H9 (cell line): ENCODE data around the gene TMTC1. TPM values are rescaled to one million over a fixed set of nuclear protein-coding genes. Genes with fewer than 3 reads are reported as not detected.

ENCODE experiments used
- DNase-seq: peaks from one replicate; pipeline ENCODE4 v3.0.0-alpha.2; 2017
- H2AFZ ChIP-seq: one replicate; pipeline ENCODE4 v1.6.1; 2013; ENCODE audit warnings: mild to moderate bottlenecking, low read length, control low read depth, moderate library complexity
- H2AK5ac ChIP-seq: 2 replicates; pipeline ENCODE4 v1.6.1; 2013; ENCODE audit warnings: low read length, control low read depth, mixed read lengths; ENCODE audit not compliant: insufficient read length
- H2BK120ac ChIP-seq: one replicate; pipeline ENCODE4 v1.6.1; 2013; ENCODE audit warnings: low read depth, mild to moderate bottlenecking, low read length, control low read depth, inconsistent platforms; ENCODE audit not compliant: poor library complexity, severe bottlenecking
- H2BK12ac ChIP-seq: 2 replicates; pipeline ENCODE4 v1.6.1; 2013; ENCODE audit warnings: low read length, control low read depth, mixed read lengths, low read depth; ENCODE audit not compliant: insufficient read length
- H2BK15ac ChIP-seq: 2 replicates; pipeline ENCODE4 v1.6.1; 2013; ENCODE audit warnings: low read depth, low read length, control low read depth
- H2BK20ac ChIP-seq: one replicate; pipeline ENCODE4 v1.6.1; 2013; ENCODE audit warnings: low read depth, mild to moderate bottlenecking, low read length, control low read depth, inconsistent platforms; ENCODE audit not compliant: poor library complexity, severe bottlenecking
- H2BK5ac ChIP-seq: 2 replicates; pipeline ENCODE4 v1.6.1; 2013; ENCODE audit warnings: low read length, control low read depth, mixed read lengths; ENCODE audit not compliant: insufficient read length
- H3K14ac ChIP-seq: 2 replicates; pipeline ENCODE4 v1.6.1; 2013; ENCODE audit warnings: low read length, control low read depth; ENCODE audit not compliant: insufficient read depth
- H3K18ac ChIP-seq: 2 replicates; pipeline ENCODE4 v1.6.1; 2013; ENCODE audit warnings: low read depth, mild to moderate bottlenecking, mixed read lengths, low read length, control low read depth; ENCODE audit not compliant: insufficient read length
- H3K23ac ChIP-seq: 2 replicates; pipeline ENCODE4 v1.6.1; 2013; ENCODE audit warnings: low read length, control low read depth, mixed read lengths, low read depth; ENCODE audit not compliant: insufficient read length
- H3K23me2 ChIP-seq: 2 replicates; pipeline ENCODE4 v1.6.1; 2013; ENCODE audit warnings: low read depth, mild to moderate bottlenecking, mixed read lengths, low read length, control low read depth; ENCODE audit not compliant: insufficient read length, poor library complexity, severe bottlenecking
- H3K27ac ChIP-seq: 2 replicates; pipeline ENCODE4 v1.5.1; 2013; ENCODE audit warnings: low read length, control low read depth, mixed read lengths, low read depth; ENCODE audit not compliant: insufficient read length
- H3K27me3 ChIP-seq: 2 replicates; pipeline ENCODE4 v1.6.1; 2013; ENCODE audit warnings: low read length, control low read depth, inconsistent platforms; ENCODE audit not compliant: insufficient read depth
- H3K4ac ChIP-seq: 2 replicates; pipeline ENCODE4 v1.6.1; 2013; ENCODE audit warnings: low read depth, mild to moderate bottlenecking, control low read depth, inconsistent platforms, low read length, moderate library complexity
- H3K4me1 ChIP-seq: 2 replicates; pipeline ENCODE4 v1.6.1; 2013; ENCODE audit warnings: low read length, control low read depth, inconsistent platforms; ENCODE audit not compliant: insufficient read depth
- H3K4me2 ChIP-seq: 2 replicates; pipeline ENCODE4 v1.6.1; 2013; ENCODE audit warnings: low read length, control low read depth, mixed read lengths; ENCODE audit not compliant: insufficient read length, insufficient read depth
- H3K56ac ChIP-seq: 2 replicates; pipeline ENCODE4 v1.6.1; 2013; ENCODE audit warnings: low read depth, mild to moderate bottlenecking, mixed read lengths, low read length, control low read depth; ENCODE audit not compliant: insufficient read length
- H3K79me1 ChIP-seq: 2 replicates; pipeline ENCODE4 v1.6.1; 2013; ENCODE audit warnings: low read depth, mild to moderate bottlenecking, moderate library complexity, low read length, control low read depth, inconsistent platforms; ENCODE audit not compliant: insufficient read depth, poor library complexity, severe bottlenecking
- H3K79me2 ChIP-seq: 2 replicates; pipeline ENCODE4 v1.6.1; 2013; ENCODE audit warnings: low read length, control low read depth, inconsistent platforms; ENCODE audit not compliant: insufficient read depth
- H3K9ac ChIP-seq: 2 replicates; pipeline ENCODE4 v1.6.1; 2013; ENCODE audit warnings: low read length, control low read depth, mixed read lengths; ENCODE audit not compliant: insufficient read length; ENCODE audit errors: extremely low read depth
- H3K9me3 ChIP-seq: one replicate; pipeline ENCODE4 v1.6.1; 2013; ENCODE audit warnings: low read depth, low read length, inconsistent platforms; ENCODE audit not compliant: control insufficient read depth
- H3T11ph ChIP-seq: one replicate; pipeline ENCODE4 v1.6.1; 2013; ENCODE audit warnings: mild to moderate bottlenecking, low read length, control low read depth, inconsistent platforms
- H4K20me1 ChIP-seq: one replicate; pipeline ENCODE4 v1.6.1; 2013; ENCODE audit not compliant: control insufficient read depth, insufficient read length, insufficient read depth
- H4K5ac ChIP-seq: 2 replicates; pipeline ENCODE4 v1.6.1; 2013; ENCODE audit warnings: low read depth, mild to moderate bottlenecking, mixed read lengths, low read length, control low read depth; ENCODE audit not compliant: insufficient read length
- H4K8ac ChIP-seq: replicated peaks from 2 replicates; pipeline ENCODE4 v1.6.1; 2013; ENCODE audit warnings: low read length, control low read depth, mixed read lengths, low read depth; ENCODE audit not compliant: insufficient read length
- H4K91ac ChIP-seq: 2 replicates; pipeline ENCODE4 v1.6.1; 2013; ENCODE audit warnings: low read depth, mild to moderate bottlenecking, moderate library complexity, mixed read lengths, low read length, control low read depth; ENCODE audit not compliant: insufficient read length
- H3K27ac Mint-ChIP-seq, 3 experiments: 2 replicates in 2 of 3; 3 replicates in 1 of 3; pipeline ENCODE4 v1.8.0; 2020 to 2021; ENCODE audit warnings: mixed read lengths in 3 of 3, mild to moderate bottlenecking in 1 of 3, moderate library complexity in 1 of 3
- H3K27me3 Mint-ChIP-seq: 2 replicates; pipeline ENCODE4 v1.8.0; 2021; ENCODE audit warnings: low read depth, mild to moderate bottlenecking, moderate library complexity, mixed read lengths
- H3K36me3 Mint-ChIP-seq, 3 experiments: 2 replicates in 2 of 3; 3 replicates in 1 of 3; pipeline ENCODE4 v1.8.0; 2020 to 2021; ENCODE audit warnings: low read depth in 3 of 3, mixed read lengths in 3 of 3; ENCODE audit not compliant: insufficient read depth in 1 of 3
- H3K4me1 Mint-ChIP-seq, 2 experiments: 2 replicates each; pipeline ENCODE4 v1.8.0; 2020; ENCODE audit warnings: mixed read lengths in 2 of 2
- H3K4me3 Mint-ChIP-seq, 2 experiments: 2 replicates in 1 of 2; 3 replicates in 1 of 2; pipeline ENCODE4 v1.8.0; 2020 to 2021; ENCODE audit warnings: mild to moderate bottlenecking in 2 of 2, mixed read lengths in 2 of 2, moderate library complexity in 1 of 2
- H3K9me3 Mint-ChIP-seq, 2 experiments: 2 replicates in 1 of 2; 3 replicates in 1 of 2; pipeline ENCODE4 v1.8.0; 2020; ENCODE audit warnings: mild to moderate bottlenecking in 2 of 2, mixed read lengths in 2 of 2, moderate library complexity in 1 of 2
- CTCF ChIP-seq: fragments of 200-600 bp; sonication (generic); conservative IDR thresholded peaks from 3 replicates; pipeline ENCODE4 v1.8.0; 2021; ENCODE audit warnings: antibody characterized with exemption, mild to moderate bottlenecking
- WGBS: extraction: QIAGEN DNeasy Blood & Tissue Kit; methylation state at CpG from one replicate; pipeline ENCODE4 v1.1.7; 2013; ENCODE audit warnings: missing lambda C conversion rate, low lambda C conversion rate, mixed read lengths; ENCODE audit not compliant: insufficient read length; ENCODE audit errors: extremely low coverage; 5-methylcytosine and 5-hydroxymethylcytosine counted together
- total RNA-seq: library from RNA; stranded (reverse); gene quantifications from 2 replicates; pipeline ENCODE4 v1.2.1, GENCODE V29; 2021

Gene TMTC1
- total RNA-seq, 1 experiment from 2014 or later = 16.1 TPM

- Histone ChIP-seq H2BK20ac (no peak overlapping the region), H2AK5ac (no peak overlapping the region), H2BK5ac (no peak overlapping the region), H3K4me1 (peaks cover 4% of the 10 kb centered on the region; the same call in 1 of the 2 replicates), H3K23ac (no peak overlapping the region), H2BK15ac (no peak overlapping the region), H2AFZ (no peak overlapping the region), H3K14ac (no peak overlapping the region), H3K9ac (no peak overlapping the region), H3K79me2 (no peaks in the 10 kb centered on the region), H3T11ph (no peak overlapping the region), H3K56ac (no peak overlapping the region), H2BK120ac (no peak overlapping the region), H3K79me1 (no peaks in the 10 kb centered on the region), H3K4me2 (no peak overlapping the region), H3K23me2 (no peaks in the 10 kb centered on the region), H2BK12ac (no peak overlapping the region), H3K18ac (no peak overlapping the region), H4K20me1 (no peaks in the 10 kb centered on the region), H3K9me3 (no peaks in the 10 kb centered on the region), H3K27ac (no peak overlapping the region), H3K27me3 (no peaks in the 10 kb centered on the region), H3K4ac (no peak overlapping the region), H4K8ac (no peak overlapping the region), H4K5ac (no peak overlapping the region), H4K91ac (no peak overlapping the region)
- H3K27ac Mint-ChIP-seq = peak overlapping the region in 1 of 3 experiments; percentile 20; a peak in 1 of 7 replicates
- H3K4me1 Mint-ChIP-seq = peaks cover 16 to 19% of the 10 kb centered on the region in 2 experiments
- no peak for TF ChIP-seq CTCF
- WGBS = no CpG with 5 or more reads among the region's 2 CpGs
- H3K9me3 Mint-ChIP-seq = no peaks in the 10 kb centered on the region
- no peaks in the 10 kb centered on the region for H3K27me3 Mint-ChIP-seq
- H3K36me3 Mint-ChIP-seq = peaks cover 0 to 6% (median 0%) of the 10 kb centered on the region in 3 experiments; a peak in 2 of 7 replicates
- no peak for DNase-seq
- H3K4me3 Mint-ChIP-seq = 0 out of 5 replicates have a peak overlapping the region, but pooled peaks of 1 of the 2 experiments have one; percentile 6
These were observed 235.9 kb downstream of the TMTC1 start for GRCh38 chr12:29547864-29548263.
